HepG2 (cell line): ENCODE data around the gene PRR36. TPM values are rescaled to one million over a fixed set of nuclear protein-coding genes. Genes with fewer than 3 reads are reported as not detected.

ENCODE experiments used
- CHD2 ChIP-seq: IDR thresholded peaks from 2 replicates; pipeline ENCODE4 v1.6.1; 2011; ENCODE audit warnings: low read depth, low read length, improper control_type of control experiment
- DMTF1 ChIP-seq: sonication (generic); formaldehyde crosslinking; IDR thresholded peaks from 2 replicates; pipeline ENCODE4 v1.4.0; 2020; ENCODE audit warnings: mild to moderate bottlenecking, missing genetic modification reagents
- ISL2 ChIP-seq: sonication (generic); formaldehyde crosslinking; IDR thresholded peaks from 2 replicates; pipeline ENCODE4 v1.5.0; 2020; ENCODE audit warnings: missing genetic modification reagents
- KLF16 ChIP-seq, 2 experiments: sonication (generic) in 1 of 2; formaldehyde crosslinking in 1 of 2; IDR thresholded peaks; 2 replicates each; pipeline versions ENCODE4 v1.6.1 to v1.8.0; 2016 to 2023; ENCODE audit warnings: missing genetic modification reagents in 2 of 2, missing compliant biosample characterization in 1 of 2
- MYPOP ChIP-seq: sonication (generic); formaldehyde crosslinking; IDR thresholded peaks from 2 replicates; pipeline ENCODE4 v1.8.1; 2023; ENCODE audit warnings: mild to moderate bottlenecking, moderate library complexity, missing genetic modification reagents
- NR2F2 ChIP-seq: IDR thresholded peaks from 2 replicates; pipeline ENCODE4 v1.6.1; 2012; ENCODE audit warnings: low read depth, inconsistent platforms, borderline replicate concordance
- SIX4 ChIP-seq: sonication (generic); formaldehyde crosslinking; IDR thresholded peaks from 2 replicates; pipeline ENCODE4 v1.4.0; 2020; ENCODE audit warnings: missing genetic modification reagents
- SNRNP70 ChIP-seq: fragments of 200-400 bp; formaldehyde crosslinking; IDR thresholded peaks from 2 replicates; pipeline ENCODE4 v1.6.1; 2017; ENCODE audit warnings: mild to moderate bottlenecking, low read depth, low read length, moderate library complexity
- SP5 ChIP-seq: IDR thresholded peaks from 2 replicates; pipeline ENCODE4 v1.6.1; 2016; ENCODE audit warnings: low read depth, borderline replicate concordance
- TCF7L2 ChIP-seq: IDR thresholded peaks from 2 replicates; pipeline ENCODE4 v1.6.1; 2011; ENCODE audit warnings: mild to moderate bottlenecking, low read depth, low read length, moderate library complexity
- ZBTB10 ChIP-seq: sonication (generic); formaldehyde crosslinking; IDR thresholded peaks from 2 replicates; pipeline ENCODE4 v1.4.0; 2020; ENCODE audit warnings: missing genetic modification reagents, borderline replicate concordance
- ZHX1 ChIP-seq: sonication (generic); formaldehyde crosslinking; IDR thresholded peaks from 2 replicates; pipeline ENCODE4 v1.8.1; 2022; ENCODE audit warnings: low read depth, mild to moderate bottlenecking, missing genetic modification reagents
- ZNF800 ChIP-seq: sonication (generic); formaldehyde crosslinking; IDR thresholded peaks from 2 replicates; pipeline ENCODE4 v1.4.0; 2020; ENCODE audit warnings: missing genetic modification reagents
- ZZZ3 ChIP-seq: sonication (generic); formaldehyde crosslinking; IDR thresholded peaks from 2 replicates; pipeline ENCODE4 v1.4.0; 2020; ENCODE audit warnings: missing genetic modification reagents, mild to moderate bottlenecking, borderline replicate concordance
- polyA plus RNA-seq, 8 experiments: library from polyadenylated mRNA; depleted of rRNA in 3 of 8; stranded (reverse) in 7 of 8; unstranded in 1 of 8; fragments of >200 nt; fragmentation: Illumina TruSeq in 4 of 8; extraction: Trizol in 4 of 8; gene quantifications; 2 replicates each; pipeline versions ENCODE4 v1.2.1 to v1.2.3, GENCODE V29; 2011 to 2016; ENCODE audit warnings: low read depth in 4 of 8, missing spikeins in 1 of 8, mixed read lengths in 1 of 8; ENCODE audit not compliant: insufficient read depth in 1 of 8
- total RNA-seq, 5 experiments: library from RNA; depleted of rRNA; stranded (reverse); fragments of >200 nt; fragmentation: Illumina TruSeq; extraction: Trizol; gene quantifications; 2 replicates each; pipeline ENCODE4 v1.2.3, GENCODE V29; 2016; ENCODE audit warnings: low read depth in 1 of 5

Gene PRR36
- total and polyA plus RNA-seq, 2 of the 13 experiments (the other 11 are each of a cell fraction or from before 2014, with no cell fraction given) = 0.07 to 0.17 TPM

GRCh38 chr19:7919610-7920518 is 45.7 kb upstream of the PRR36 start, which contains the start of gene SNAPC2 (continued):
- TF ChIP-seq ZBTB10 (CRISPR knock-in tag) (0 out of 2 replicates have a peak, but pooled peaks have one; percentile 49), DMTF1 (CRISPR knock-in tag) (no peak), TCF7L2 (no peak), ZHX1 (CRISPR knock-in tag) (0 out of 2 replicates have a peak, but pooled peaks have one; percentile 33), MYPOP (CRISPR knock-in tag) (peak; percentile 75; the same call in 1 of the 2 replicates), ZZZ3 (CRISPR knock-in tag) (peak; percentile 44; the same call in 1 of the 2 replicates), SP5 (CRISPR knock-in tag) (peak; percentile 89), NR2F2 (0 out of 2 replicates have a peak, but pooled peaks have one; percentile 28), ZNF800 (CRISPR knock-in tag) (peak; percentile 74), KLF16 (CRISPR knock-in tag; IDR thresholded peaks at IDR 0.05) (peak in 1 of 2 experiments; percentile 88; a peak in 2 of 4 replicates), CHD2 (peak; percentile 90), SNRNP70 (no peak), SIX4 (CRISPR knock-in tag) (0 out of 2 replicates have a peak, but pooled peaks have one; percentile 33), ISL2 (CRISPR knock-in tag) (peak; percentile 53; the same call in 1 of the 2 replicates)
